Thyroid gland (tissue), 4 donors: ENCODE results near the gene BCAS3.

ENCODE experiments used
- CTCF ChIP-seq, 6 experiments: fragments of 200-600 bp in 3 of 6; fragments of 450-650 bp in 3 of 6; sonication (generic) in 3 of 6; IDR thresholded peaks; one replicate each; pipeline ENCODE4 v1.5.1; 2016 to 2019; ENCODE audit warnings: antibody characterized with exemption in 6 of 6, mild to moderate bottlenecking in 2 of 6, inconsistent platforms in 1 of 6, moderate library complexity in 1 of 6
- POLR2A ChIP-seq, 2 donors: fragments of 450-650 bp; IDR thresholded peaks; one replicate each; pipeline ENCODE4 v1.6.1; 2017; ENCODE audit warnings: antibody characterized with exemption in 2 of 2, mild to moderate bottlenecking in 2 of 2, moderate library complexity in 1 of 2

DNA sequence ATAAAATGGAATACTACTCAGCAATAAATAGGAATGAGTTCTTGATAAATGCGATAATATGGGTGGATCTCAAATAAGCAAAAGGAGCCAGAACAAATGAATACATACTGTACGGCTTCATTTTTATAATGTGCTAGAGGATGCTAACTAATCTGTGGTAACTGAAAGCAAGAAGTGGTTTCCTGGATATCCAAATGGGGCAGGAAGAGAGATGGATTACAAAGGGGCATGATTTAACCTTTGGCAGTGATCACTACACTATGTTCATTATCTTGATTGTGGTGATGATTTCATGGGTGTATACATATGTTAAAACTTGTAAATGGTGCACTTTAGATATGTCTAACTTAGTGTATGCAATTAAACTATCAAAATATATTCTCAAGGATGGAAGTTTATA is 499.7 kb downstream of the BCAS3 start:
- TF ChIP-seq CTCF (IDR thresholded peaks at IDR 0.05) (no peak), POLR2A (IDR thresholded peaks at IDR 0.05) (no peak)
